ENCODE results near the gene SRD5A1. TPM values are rescaled to one million over a fixed set of nuclear protein-coding genes. Genes with fewer than 3 reads are reported as not detected.
"Not testable (repeated sequence)": the region's sequence is repeated elsewhere in the genome, so short reads cannot be mapped to it uniquely, and the experiment has no call there.

Gene SRD5A1
- polyA plus RNA-seq, 2 of the 4 experiments (the other 2 are of a cell fraction): 9.7 to 25.4 TPM

DNA sequence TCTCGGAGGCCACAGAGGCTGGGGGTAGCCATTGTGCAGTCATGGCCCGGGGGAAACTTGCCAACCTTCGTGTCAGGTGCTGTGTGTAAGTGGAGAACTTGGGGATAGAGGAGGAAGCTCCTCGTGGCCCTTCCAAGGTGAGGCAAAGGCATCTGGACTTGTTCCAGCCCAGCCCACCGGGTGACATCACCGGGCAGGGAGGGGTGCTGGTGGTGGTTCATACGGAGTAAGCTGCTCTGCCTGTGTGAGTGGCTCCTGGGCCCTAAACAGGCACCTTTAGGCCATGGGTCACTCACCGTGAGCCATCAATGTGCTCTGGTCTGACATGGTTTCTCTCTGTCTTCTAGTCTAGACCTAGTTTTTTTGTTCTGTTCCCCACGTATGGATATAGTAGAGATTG is 35.5 kb downstream of the SRD5A1 start:
- DNase-seq (ENCODE audit: low read depth in 1 of 2, low spot score in 1 of 2); H3K4me2 ChIP-seq; H3K4me3 ChIP-seq; H3K9me3 ChIP-seq; ATAC-seq; POLR2A ChIA-PET; H3K27ac ChIP-seq; H3K4me1 ChIP-seq; FAIRE-seq; CTCF ChIA-PET: not testable (repeated sequence)
- WGBS (ENCODE audit: missing lambda C conversion rate): 83% methylated on average over 9 of the region's 9 CpGs

DNA sequence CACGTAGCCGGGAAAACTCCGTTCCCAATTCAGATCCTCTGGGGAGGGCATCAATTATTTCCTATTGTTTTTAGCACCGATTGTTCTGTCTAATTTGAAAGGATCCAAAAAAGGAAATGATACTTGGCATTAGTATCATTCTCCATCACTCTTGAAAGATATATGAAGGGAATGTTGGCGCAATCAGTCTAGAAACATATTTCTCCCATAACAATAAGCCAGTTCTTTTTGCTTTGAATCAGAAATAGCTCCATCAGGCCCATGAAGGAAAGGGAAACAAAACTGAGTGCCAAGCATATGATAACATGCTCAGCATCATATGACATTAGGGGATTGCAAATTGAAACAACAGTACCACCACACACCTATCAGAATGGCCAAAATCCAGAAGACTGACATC is 39.8 kb downstream of the SRD5A1 start:
- no peak for FAIRE-seq
- ChIA-PET POLR2A (no interaction called here), CTCF (no interaction called here)
- no peaks in the 10 kb centered on the region for H3K4me1 ChIP-seq
- no peak overlapping the region for H3K4me2 ChIP-seq
- no peak for DNase-seq (ENCODE audit: low read depth in 1 of 2, low spot score in 1 of 2)
- 85% methylated on average over 5 of the region's 5 CpGs for WGBS (ENCODE audit: missing lambda C conversion rate)
- H3K27ac ChIP-seq: no peak overlapping the region
- no peak for ATAC-seq
- TF ChIP-seq EHMT2 (IDR thresholded peaks at IDR 0.05; ENCODE audit: low read depth): no peak
- TF ChIP-seq, protein P1, sequence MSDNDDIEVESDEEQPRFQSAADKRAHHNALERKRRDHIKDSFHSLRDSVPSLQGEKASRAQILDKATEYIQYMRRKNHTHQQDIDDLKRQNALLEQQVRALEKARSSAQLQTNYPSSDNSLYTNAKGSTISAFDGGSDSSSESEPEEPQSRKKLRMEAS (IDR thresholded peaks at IDR 0.05): no peak
- peaks cover 7% of the 10 kb centered on the region; the same call in 1 of the 3 replicates for H3K9me3 ChIP-seq
- no peak overlapping the region for H3K4me3 ChIP-seq

DNA sequence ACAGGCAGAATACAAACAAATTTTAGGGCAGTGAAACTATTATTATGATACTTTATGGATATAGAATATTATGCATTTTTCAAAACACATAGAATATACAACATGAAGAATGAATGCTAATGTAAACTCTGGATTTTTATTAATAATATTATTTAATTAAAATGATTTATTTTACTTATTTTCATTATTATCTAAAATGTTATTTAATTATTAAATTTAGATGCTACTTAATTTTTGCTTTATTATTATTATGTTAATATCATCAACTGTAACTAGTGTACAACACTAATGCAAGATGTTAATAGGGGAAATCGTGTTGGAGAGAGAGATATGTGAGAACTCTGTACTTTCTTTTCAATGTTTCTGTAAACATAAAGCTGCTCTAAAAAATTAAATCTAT is 40.7 kb downstream of the SRD5A1 start:
- DNase-seq (ENCODE audit: low read depth in 1 of 2, low spot score in 1 of 2) (no peak), FAIRE-seq (no peak), ATAC-seq (no peak)
- TF ChIP-seq, protein P2, sequence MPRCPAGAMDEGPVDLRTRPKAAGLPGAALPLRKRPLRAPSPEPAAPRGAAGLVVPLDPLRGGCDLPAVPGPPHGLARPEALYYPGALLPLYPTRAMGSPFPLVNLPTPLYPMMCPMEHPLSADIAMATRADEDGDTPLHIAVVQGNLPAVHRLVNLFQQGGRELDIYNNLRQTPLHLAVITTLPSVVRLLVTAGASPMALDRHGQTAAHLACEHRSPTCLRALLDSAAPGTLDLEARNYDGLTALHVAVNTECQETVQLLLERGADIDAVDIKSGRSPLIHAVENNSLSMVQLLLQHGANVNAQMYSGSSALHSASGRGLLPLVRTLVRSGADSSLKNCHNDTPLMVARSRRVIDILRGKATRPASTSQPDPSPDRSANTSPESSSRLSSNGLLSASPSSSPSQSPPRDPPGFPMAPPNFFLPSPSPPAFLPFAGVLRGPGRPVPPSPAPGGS (IDR thresholded peaks at IDR 0.05): no peak
- TF ChIP-seq PHF8 (IDR thresholded peaks at IDR 0.05; ENCODE audit: borderline replicate concordance, low read depth) (no peak), ESRRA (IDR thresholded peaks at IDR 0.05; ENCODE audit: borderline replicate concordance, low read length) (no peak), POLR2AphosphoS2 (conservative IDR thresholded peaks at IDR 0.05; ENCODE audit: low read length) (no peak)
- CTCF ChIA-PET: no interaction called here
- H3K9me3 ChIP-seq: peaks cover 7% of the 10 kb centered on the region; the same call in 1 of the 3 replicates
- H3K27ac ChIP-seq: no peak overlapping the region
- 90% methylated on average over 1 of the region's 1 CpG for WGBS (ENCODE audit: missing lambda C conversion rate)
- no peak overlapping the region for H3K4me2 ChIP-seq
- POLR2A ChIA-PET: no interaction called here
- no peaks in the 10 kb centered on the region for H3K4me1 ChIP-seq
- no peak overlapping the region for H3K4me3 ChIP-seq

DNA sequence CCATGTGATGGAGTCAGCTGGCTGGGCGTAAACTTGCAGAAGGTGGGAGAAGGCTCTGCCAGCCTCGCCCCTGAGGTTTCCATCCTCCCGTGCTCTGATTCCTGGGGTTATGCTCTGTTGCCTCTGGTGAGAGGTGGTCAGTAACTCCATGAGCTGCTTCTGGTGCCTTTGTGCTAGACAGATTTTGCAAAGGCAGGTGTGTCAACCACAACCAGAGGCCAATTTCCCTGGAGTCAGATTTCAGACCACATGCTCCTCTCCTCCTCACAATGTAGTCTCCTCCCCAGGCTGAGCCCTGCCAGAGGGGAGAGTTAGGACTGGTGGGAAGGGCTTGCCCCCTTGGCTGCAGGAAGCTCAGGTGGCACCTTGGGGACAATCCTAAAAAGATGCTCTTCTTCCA is 41.2 kb downstream of the SRD5A1 start:
- POLR2A ChIA-PET: no interaction called here

More for the DNA sequence above, 41.2 kb downstream of the SRD5A1 start:
- DNase-seq (ENCODE audit: low read depth in 1 of 2, low spot score in 1 of 2) (no peak), FAIRE-seq (no peak), ATAC-seq (no peak)
- H3K9me3 ChIP-seq: peaks cover 7% of the 10 kb centered on the region; the same call in 1 of the 3 replicates
- H3K4me2 ChIP-seq: no peak overlapping the region
- H3K4me1 ChIP-seq: no peaks in the 10 kb centered on the region
- no peak for TF ChIP-seq RNF2 (IDR thresholded peaks at IDR 0.05; ENCODE audit: borderline replicate concordance, low read depth)
- TF ChIP-seq, protein P2 (IDR thresholded peaks at IDR 0.05): no peak
- TF ChIP-seq RAD21 (conservative IDR thresholded peaks at IDR 0.05 in 1 of 2, IDR thresholded peaks at IDR 0.05 in 1 of 2): no peak
- TF ChIP-seq, protein P3, sequence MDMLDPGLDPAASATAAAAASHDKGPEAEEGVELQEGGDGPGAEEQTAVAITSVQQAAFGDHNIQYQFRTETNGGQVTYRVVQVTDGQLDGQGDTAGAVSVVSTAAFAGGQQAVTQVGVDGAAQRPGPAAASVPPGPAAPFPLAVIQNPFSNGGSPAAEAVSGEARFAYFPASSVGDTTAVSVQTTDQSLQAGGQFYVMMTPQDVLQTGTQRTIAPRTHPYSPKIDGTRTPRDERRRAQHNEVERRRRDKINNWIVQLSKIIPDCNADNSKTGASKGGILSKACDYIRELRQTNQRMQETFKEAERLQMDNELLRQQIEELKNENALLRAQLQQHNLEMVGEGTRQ (IDR thresholded peaks at IDR 0.05): no peak
- TF ChIP-seq NR3C1 (IDR thresholded peaks at IDR 0.05): no peak
- TF ChIP-seq FOSL2 (IDR thresholded peaks at IDR 0.05): no peak
- no peak for TF ChIP-seq FOSL2 (CRISPR knock-in tag; IDR thresholded peaks at IDR 0.05)
- no peak for TF ChIP-seq SMC3 (IDR thresholded peaks at IDR 0.05)
- TF ChIP-seq, protein P4, sequence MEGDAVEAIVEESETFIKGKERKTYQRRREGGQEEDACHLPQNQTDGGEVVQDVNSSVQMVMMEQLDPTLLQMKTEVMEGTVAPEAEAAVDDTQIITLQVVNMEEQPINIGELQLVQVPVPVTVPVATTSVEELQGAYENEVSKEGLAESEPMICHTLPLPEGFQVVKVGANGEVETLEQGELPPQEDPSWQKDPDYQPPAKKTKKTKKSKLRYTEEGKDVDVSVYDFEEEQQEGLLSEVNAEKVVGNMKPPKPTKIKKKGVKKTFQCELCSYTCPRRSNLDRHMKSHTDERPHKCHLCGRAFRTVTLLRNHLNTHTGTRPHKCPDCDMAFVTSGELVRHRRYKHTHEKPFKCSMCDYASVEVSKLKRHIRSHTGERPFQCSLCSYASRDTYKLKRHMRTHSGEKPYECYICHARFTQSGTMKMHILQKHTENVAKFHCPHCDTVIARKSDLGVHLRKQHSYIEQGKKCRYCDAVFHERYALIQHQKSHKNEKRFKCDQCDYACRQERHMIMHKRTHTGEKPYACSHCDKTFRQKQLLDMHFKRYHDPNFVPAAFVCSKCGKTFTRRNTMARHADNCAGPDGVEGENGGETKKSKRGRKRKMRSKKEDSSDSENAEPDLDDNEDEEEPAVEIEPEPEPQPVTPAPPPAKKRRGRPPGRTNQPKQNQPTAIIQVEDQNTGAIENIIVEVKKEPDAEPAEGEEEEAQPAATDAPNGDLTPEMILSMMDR (IDR thresholded peaks at IDR 0.05): no peak
- no peak for TF ChIP-seq EHMT2 (IDR thresholded peaks at IDR 0.05; ENCODE audit: low read depth)
- no peak for TF ChIP-seq RCOR1 (IDR thresholded peaks at IDR 0.05; ENCODE audit: low read depth, low read length)
- TF ChIP-seq, protein P5, sequence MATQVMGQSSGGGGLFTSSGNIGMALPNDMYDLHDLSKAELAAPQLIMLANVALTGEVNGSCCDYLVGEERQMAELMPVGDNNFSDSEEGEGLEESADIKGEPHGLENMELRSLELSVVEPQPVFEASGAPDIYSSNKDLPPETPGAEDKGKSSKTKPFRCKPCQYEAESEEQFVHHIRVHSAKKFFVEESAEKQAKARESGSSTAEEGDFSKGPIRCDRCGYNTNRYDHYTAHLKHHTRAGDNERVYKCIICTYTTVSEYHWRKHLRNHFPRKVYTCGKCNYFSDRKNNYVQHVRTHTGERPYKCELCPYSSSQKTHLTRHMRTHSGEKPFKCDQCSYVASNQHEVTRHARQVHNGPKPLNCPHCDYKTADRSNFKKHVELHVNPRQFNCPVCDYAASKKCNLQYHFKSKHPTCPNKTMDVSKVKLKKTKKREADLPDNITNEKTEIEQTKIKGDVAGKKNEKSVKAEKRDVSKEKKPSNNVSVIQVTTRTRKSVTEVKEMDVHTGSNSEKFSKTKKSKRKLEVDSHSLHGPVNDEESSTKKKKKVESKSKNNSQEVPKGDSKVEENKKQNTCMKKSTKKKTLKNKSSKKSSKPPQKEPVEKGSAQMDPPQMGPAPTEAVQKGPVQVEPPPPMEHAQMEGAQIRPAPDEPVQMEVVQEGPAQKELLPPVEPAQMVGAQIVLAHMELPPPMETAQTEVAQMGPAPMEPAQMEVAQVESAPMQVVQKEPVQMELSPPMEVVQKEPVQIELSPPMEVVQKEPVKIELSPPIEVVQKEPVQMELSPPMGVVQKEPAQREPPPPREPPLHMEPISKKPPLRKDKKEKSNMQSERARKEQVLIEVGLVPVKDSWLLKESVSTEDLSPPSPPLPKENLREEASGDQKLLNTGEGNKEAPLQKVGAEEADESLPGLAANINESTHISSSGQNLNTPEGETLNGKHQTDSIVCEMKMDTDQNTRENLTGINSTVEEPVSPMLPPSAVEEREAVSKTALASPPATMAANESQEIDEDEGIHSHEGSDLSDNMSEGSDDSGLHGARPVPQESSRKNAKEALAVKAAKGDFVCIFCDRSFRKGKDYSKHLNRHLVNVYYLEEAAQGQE (IDR thresholded peaks at IDR 0.05): no peak
- WGBS (ENCODE audit: missing lambda C conversion rate): 89% methylated on average over 3 of the region's 3 CpGs
- H3K27ac ChIP-seq: no peak overlapping the region
- H3K4me3 ChIP-seq: no peak overlapping the region
- CTCF ChIA-PET: no interaction called here

Data from A549 (cell line).